Stimulated activated memory B cell treated with anti-CD40 and anti-IgM and Interleukin-4, amounts not matched to agents 10 μg/mL and 1 μg/mL and 100 μg/mL, for 72 hours (primary cell): ENCODE data around the gene TMEFF2.
"Not testable (repeated sequence)": the region's sequence is repeated elsewhere in the genome, so short reads cannot be mapped to it uniquely, and the experiment has no call there.

Experiments
- ATAC-seq: fragments of 150-1000 bp; cut with Tn5 transposase; 2 replicates; pipeline ENCODE4 v1.10.0; 2021
- H3K27ac Mint-ChIP-seq: one replicate; pipeline ENCODE4 v1.8.0; 2022; ENCODE audit warnings: mild to moderate bottlenecking, mixed read lengths
- H3K27me3 Mint-ChIP-seq: one replicate; pipeline ENCODE4 v1.8.0; 2022; ENCODE audit warnings: mixed read lengths
- H3K36me3 Mint-ChIP-seq: one replicate; pipeline ENCODE4 v1.8.0; 2022; ENCODE audit warnings: mixed read lengths
- H3K4me1 Mint-ChIP-seq: one replicate; pipeline ENCODE4 v1.8.0; 2022; ENCODE audit warnings: mixed read lengths
- H3K4me3 Mint-ChIP-seq: one replicate; pipeline ENCODE4 v1.8.0; 2022; ENCODE audit warnings: mild to moderate bottlenecking, moderate library complexity, mixed read lengths
- H3K9me3 Mint-ChIP-seq: one replicate; pipeline ENCODE4 v1.8.0; 2022; ENCODE audit warnings: mixed read lengths

TMEFF2 gene

DNA sequence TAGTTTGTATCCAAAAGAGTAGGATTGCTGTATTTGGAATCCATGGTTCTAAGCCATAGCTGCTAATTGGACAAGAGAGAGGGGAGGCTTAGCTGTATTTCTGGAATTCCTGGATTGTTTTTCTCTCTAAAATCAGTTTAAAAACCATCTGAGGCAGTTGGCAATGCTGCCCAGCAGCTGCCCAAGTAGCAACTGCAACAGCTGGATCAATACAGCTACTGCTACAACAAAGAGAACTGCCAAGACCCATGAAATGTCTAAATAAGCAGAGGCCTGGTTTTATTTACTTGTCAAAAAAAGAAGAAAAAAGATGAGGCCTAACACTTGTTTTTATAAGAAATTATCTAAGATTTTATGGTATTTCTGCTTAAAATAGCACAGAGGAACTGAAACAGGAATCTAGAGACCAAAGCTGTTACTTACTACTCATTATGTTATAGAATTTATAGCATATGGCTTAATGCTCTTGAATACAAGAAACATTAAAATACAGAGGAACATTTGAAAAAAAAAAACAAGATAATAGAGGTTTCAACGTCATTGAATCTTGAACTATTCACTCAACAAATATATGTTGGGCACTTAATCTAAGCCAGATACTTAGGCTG is 39.1 kb downstream of the TMEFF2 start:
- H3K27ac Mint-ChIP-seq = no peak overlapping the region
- H3K4me3 Mint-ChIP-seq = no peak overlapping the region
- H3K9me3 Mint-ChIP-seq = no peaks in the 10 kb centered on the region
- H3K27me3 Mint-ChIP-seq = no peaks in the 10 kb centered on the region
- H3K4me1 Mint-ChIP-seq = no peaks in the 10 kb centered on the region
- H3K36me3 Mint-ChIP-seq = no peaks in the 10 kb centered on the region
- ATAC-seq = no peak

DNA sequence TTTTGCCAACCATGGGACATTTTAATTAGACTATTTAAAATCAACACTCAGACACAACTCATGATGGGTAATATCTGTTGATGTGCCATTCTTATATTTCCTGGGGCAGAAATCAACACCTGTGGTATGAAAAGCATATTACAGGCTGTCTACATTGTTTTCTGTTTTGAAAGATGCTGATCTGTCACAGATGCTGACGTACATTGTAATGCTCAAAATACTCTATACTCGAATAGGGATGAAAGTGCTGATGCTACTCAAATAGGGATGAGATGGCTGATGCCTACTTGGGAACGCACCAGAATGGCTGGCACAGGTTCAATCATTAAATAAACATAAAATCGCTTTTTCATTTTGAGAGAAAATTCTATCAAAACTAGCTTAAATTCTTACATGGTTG is 41.2 kb downstream of the TMEFF2 start:
- ATAC-seq = no peak
- H3K36me3 Mint-ChIP-seq = no peaks in the 10 kb centered on the region
- H3K27me3 Mint-ChIP-seq = no peaks in the 10 kb centered on the region
- no peaks in the 10 kb centered on the region for H3K4me1 Mint-ChIP-seq
- no peaks in the 10 kb centered on the region for H3K9me3 Mint-ChIP-seq
- no peak overlapping the region for H3K27ac Mint-ChIP-seq
- H3K4me3 Mint-ChIP-seq = no peak overlapping the region

DNA sequence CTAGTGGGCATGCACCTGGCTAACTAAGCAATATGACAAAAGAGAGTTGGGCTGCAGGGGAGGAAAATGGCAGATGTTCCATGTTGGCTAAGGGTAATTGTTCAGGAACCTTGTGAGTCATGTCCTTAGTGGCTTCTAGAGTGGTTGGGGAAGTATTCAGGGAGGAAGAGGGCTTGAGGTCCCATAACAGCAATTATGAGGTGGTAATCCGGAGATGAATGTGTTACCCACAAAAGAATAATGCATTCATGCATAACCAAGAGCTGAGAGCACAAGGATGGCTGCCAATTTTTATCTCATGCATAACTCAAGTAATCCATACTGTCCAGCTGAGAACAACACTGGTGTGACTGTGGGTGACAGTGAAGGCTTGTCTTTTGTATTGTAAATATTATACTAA is 42.9 kb downstream of the TMEFF2 start:
- ATAC-seq = no peak
- no peaks in the 10 kb centered on the region for H3K36me3 Mint-ChIP-seq

DNA sequence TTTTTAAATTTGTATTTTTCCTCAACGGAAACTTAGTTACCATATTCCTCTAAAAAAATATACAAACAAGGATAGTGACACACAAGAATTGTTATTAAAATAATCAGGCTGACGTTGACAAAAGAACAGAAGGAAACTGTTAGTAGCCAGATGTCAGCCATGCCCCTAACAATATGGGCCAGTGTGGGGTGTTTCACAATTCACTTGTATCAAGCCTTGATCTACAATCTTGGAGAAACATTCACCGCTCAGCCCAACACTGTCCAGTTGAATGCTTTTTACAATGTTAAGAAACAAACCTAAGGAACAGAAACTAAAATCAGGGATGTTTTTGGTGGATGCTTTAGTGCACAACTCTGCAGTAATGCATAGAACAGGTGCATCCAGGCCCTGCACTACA is 44.6 kb downstream of the TMEFF2 start:
- Mint-ChIP-seq H3K27ac (no peak overlapping the region), H3K9me3 (no peaks in the 10 kb centered on the region), H3K27me3 (no peaks in the 10 kb centered on the region), H3K36me3 (no peaks in the 10 kb centered on the region), H3K4me1 (no peaks in the 10 kb centered on the region), H3K4me3 (no peak overlapping the region)
- no peak for ATAC-seq

More for the DNA sequence above, 42.9 kb downstream of the TMEFF2 start:
- Mint-ChIP-seq H3K27ac (no peak overlapping the region), H3K4me1 (no peaks in the 10 kb centered on the region), H3K4me3 (no peak overlapping the region), H3K9me3 (no peaks in the 10 kb centered on the region), H3K27me3 (no peaks in the 10 kb centered on the region)

DNA sequence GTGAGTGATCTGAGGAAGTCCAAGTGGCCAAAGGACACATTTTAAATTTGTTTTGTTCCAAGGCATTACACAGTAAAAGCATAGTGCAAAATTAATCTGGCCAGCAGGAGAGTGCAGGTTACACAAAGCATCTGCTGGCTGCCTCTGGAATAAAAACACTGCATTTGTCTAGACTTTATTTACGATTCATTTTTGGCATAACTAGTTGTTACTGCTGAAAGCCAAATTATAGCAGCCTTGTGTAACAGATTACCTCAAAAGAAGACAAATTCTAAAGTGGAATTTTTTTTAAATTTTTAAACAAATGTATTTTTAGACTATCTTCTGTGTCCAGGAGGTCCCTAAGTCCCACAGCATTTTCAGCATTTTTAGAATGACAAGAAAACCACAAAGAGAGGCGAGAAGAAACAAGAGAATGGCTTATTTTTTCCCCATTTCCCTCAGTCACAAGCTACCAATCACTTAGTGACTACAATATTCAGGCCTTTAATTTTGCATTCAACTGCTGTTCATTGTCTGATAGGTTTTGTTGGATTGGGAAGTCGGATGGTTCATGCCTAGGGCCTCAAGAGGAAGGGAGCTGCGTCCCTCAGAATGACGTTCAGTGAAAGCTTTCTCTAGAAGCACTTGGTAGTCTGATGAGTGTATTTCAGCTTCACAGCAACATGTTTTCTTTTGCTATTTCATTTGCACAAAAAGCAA is 46.0 kb downstream of the TMEFF2 start:
- no peaks in the 10 kb centered on the region for H3K27me3 Mint-ChIP-seq
- no peak overlapping the region for H3K4me3 Mint-ChIP-seq
- no peaks in the 10 kb centered on the region for H3K9me3 Mint-ChIP-seq
- no peak overlapping the region for H3K27ac Mint-ChIP-seq
- no peaks in the 10 kb centered on the region for H3K4me1 Mint-ChIP-seq
- ATAC-seq = no peak
- no peaks in the 10 kb centered on the region for H3K36me3 Mint-ChIP-seq

DNA sequence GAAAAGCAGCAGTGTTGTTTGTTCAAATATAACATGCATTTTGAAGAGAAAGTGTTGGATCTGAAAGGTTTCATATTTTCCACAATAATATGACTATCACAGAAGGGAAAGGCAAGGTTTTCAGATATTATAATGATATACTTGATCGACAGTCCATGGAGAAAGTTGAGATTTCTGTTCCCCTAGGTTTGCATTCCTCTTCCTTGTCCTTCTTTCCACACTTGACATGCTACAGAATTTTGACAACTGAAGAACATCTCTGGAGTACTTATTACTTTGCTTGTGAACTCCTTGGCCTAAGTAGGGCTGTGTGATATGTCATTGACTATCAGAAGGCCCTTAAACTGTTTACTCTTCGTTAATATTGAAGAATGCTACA is 46.5 kb downstream of the TMEFF2 start:
- Mint-ChIP-seq H3K9me3 (no peaks in the 10 kb centered on the region), H3K36me3 (no peaks in the 10 kb centered on the region), H3K4me3 (no peak overlapping the region), H3K27ac (no peak overlapping the region), H3K27me3 (no peaks in the 10 kb centered on the region), H3K4me1 (no peaks in the 10 kb centered on the region)
- no peak for ATAC-seq

DNA sequence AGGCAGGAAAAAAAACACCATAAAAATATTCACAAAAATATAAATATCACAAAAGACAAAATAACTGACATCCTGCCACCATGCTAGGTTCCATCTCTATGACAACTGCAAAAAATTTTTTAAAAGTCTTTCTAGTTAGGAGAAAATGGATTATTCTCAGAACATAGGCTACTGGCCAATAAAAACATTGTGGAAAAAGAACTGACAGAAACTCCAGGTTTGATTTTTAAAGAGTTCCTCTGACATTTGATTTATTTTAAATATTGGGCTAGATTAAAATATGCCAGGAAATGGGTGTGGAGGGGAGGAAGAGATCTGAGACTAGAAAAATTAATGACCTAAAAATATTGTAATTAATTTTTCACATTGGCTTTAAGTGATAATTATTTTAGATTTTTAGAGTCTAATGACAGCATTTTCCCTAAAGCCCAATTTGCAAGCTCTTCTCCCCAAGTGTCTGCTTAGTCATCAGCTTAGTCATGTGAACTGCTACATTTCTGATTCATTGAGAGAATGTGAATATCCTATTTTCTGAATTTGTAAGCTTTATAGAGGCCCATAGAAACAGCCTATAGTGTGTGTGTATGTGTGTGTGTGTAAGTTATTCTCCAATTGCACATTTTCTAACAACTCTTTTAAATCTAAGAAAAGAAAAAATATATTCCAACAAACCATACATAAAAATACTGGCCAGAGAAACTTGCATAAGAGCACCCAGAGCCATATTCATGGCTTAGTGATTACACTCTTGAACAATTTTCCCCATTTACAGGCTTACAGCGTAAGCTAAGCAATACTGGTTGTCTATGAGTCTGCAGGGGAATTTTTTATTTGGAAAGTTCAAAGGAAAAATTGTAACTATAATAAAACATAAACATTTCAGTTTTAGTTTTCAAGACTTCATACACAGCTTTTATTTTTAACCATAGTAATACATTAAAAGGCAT is 48.4 kb downstream of the TMEFF2 start:
- no peaks in the 10 kb centered on the region for H3K27me3 Mint-ChIP-seq
- ATAC-seq = no peak
- no peaks in the 10 kb centered on the region for H3K9me3 Mint-ChIP-seq
- no peak overlapping the region for H3K4me3 Mint-ChIP-seq
- no peak overlapping the region for H3K27ac Mint-ChIP-seq
- no peaks in the 10 kb centered on the region for H3K4me1 Mint-ChIP-seq
- H3K36me3 Mint-ChIP-seq = no peaks in the 10 kb centered on the region

DNA sequence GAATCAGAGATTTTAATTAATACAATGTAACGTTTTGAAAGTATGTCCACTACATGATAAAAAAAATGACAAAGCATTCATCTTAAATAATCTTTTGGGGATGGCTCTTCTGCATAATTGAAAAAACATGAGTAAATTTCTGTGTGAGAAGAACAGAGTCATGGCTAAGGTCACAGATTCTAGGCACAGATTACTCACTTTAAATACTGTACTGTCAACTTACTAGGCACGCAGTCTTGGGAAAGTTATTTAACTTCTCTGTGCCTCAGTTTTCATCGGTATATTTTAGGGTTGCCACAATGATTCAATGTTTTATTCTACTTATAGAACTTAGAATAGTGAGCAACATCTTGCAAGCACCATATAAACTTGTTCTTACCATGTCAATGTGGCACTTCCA is 49.2 kb downstream of the TMEFF2 start:
- no peaks in the 10 kb centered on the region for H3K9me3 Mint-ChIP-seq
- H3K27me3 Mint-ChIP-seq = peaks cover 8% of the 10 kb centered on the region
- no peak overlapping the region for H3K27ac Mint-ChIP-seq
- no peaks in the 10 kb centered on the region for H3K36me3 Mint-ChIP-seq
- H3K4me1 Mint-ChIP-seq = no peaks in the 10 kb centered on the region
- H3K4me3 Mint-ChIP-seq = no peak overlapping the region
- ATAC-seq = no peak

DNA sequence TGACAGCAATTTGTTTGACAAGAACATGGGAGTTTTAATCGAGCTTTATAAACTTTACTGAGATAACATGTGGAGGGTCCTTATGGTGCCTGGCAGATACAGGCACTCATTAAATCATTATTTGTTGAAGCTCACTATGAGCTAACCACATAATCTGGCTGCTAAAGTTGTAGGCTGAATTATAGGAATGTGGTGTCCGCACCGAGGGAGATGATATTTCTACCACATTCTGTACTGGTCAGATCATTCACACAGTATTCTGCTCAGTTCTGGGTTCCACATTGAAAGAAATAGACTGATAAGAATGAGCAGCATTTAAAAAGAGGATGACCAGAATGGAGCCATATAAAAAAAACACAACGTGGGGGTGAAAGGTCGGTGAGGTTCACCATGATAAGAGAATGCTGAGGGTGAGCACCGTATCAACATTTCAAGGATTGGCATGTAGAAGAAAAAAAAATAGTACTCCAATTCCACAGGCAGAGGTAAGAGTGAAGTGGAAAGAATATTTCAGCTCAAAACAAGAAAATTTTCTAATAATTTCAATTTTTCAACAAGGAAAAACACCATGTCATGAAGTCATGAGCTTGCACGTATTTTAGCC is 54.4 kb downstream of the TMEFF2 start:
- no peaks in the 10 kb centered on the region for H3K36me3 Mint-ChIP-seq
- H3K27me3 Mint-ChIP-seq = peaks cover 21% of the 10 kb centered on the region
- no peak overlapping the region for H3K4me3 Mint-ChIP-seq
- no peaks in the 10 kb centered on the region for H3K9me3 Mint-ChIP-seq
- ATAC-seq = no peak
- H3K4me1 Mint-ChIP-seq = no peaks in the 10 kb centered on the region
- no peak overlapping the region for H3K27ac Mint-ChIP-seq

DNA sequence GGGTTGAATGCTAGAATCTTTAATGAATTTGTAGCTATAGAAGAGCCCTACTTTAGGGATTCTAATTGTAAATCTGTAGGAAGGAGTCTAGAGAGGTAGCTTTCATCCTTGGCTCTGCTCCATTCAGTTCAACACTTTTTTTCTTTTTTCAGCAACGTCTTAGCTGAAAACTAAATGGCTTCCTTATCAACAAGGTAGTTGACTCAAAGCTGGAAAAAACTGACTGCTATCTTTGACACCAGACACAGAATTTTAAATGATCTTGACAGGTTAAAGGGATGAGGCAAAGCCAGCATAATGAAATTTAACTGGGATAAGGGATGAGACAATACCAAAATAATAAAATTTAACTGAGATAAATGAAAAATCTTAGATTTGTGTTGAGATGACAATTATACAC is 54.9 kb downstream of the TMEFF2 start:
- Mint-ChIP-seq H3K4me3 (no peak overlapping the region), H3K27me3 (peaks cover 21% of the 10 kb centered on the region), H3K36me3 (no peaks in the 10 kb centered on the region), H3K27ac (no peak overlapping the region), H3K9me3 (no peaks in the 10 kb centered on the region), H3K4me1 (no peaks in the 10 kb centered on the region)
- no peak for ATAC-seq

DNA sequence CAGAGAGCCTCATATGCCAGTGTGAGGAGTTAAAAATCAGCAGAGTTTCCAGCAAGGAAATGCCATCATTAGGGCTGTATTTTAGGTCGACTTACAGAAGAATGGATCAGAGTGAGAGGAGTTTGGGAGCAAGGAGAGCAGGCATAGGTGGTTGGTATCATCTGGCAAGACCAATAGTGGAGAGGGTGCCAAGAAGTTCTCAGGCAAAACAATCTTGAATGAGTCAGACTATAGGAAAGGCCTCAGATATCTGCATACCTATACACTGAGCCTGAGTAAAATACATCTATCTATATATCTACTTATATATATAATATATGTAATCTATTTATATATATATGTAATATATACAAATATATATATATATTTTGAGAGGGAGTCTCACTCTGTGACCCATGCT is 57.3 kb downstream of the TMEFF2 start:
- Mint-ChIP-seq H3K36me3 (no peaks in the 10 kb centered on the region), H3K9me3 (no peaks in the 10 kb centered on the region), H3K4me1 (no peaks in the 10 kb centered on the region), H3K27ac (no peak overlapping the region), H3K27me3 (peaks cover 21% of the 10 kb centered on the region), H3K4me3 (no peak overlapping the region)
- ATAC-seq = no peak

DNA sequence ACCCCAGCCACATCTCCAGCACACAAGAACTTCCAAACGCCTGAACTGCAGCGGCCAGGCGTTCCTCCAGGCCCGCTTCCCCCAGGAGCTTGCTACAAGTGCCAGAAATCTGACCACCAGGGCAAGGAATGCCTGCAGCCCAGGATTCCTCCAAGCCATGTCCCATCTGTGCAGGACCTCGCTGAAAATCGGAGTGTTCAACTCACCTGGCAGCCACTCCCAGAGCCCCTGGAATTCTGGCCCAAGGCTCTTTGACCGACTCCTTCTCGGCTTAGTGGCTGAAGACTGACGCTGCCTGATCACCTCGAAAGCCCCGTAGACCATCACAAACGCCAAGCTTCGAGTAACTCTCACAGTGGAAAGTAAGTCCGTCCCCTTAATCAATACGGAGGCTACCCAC is 62.1 kb downstream of the TMEFF2 start:
- not testable (repeated sequence) for ATAC-seq, H3K27ac Mint-ChIP-seq

DNA sequence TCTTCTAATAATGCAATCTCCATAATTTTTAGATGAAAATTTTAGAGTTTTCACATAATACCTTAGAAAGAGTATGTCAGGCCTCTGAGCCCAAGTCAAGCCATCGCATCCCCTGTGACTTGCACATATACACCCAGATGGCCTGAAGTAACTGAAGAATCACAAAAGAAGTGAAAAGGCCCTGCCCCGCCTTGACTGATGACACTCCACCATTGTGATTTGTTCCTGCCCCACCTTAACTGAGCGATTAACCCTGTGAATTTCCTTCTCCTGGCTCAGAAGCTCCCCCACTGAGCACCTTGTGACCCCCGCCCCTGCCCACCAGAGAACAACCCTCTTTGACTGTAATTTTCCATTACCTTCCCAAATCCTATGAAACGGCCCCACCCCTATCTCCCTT is 64.4 kb downstream of the TMEFF2 start:
- H3K4me1 Mint-ChIP-seq, H3K27me3 Mint-ChIP-seq, H3K27ac Mint-ChIP-seq, H3K9me3 Mint-ChIP-seq, ATAC-seq, H3K4me3 Mint-ChIP-seq, H3K36me3 Mint-ChIP-seq: not testable (repeated sequence)

More for the DNA sequence above, 62.1 kb downstream of the TMEFF2 start:
- H3K9me3 Mint-ChIP-seq, H3K4me3 Mint-ChIP-seq, H3K4me1 Mint-ChIP-seq, H3K36me3 Mint-ChIP-seq: not testable (repeated sequence)
- H3K27me3 Mint-ChIP-seq = peaks cover 16% of the 10 kb centered on the region

DNA sequence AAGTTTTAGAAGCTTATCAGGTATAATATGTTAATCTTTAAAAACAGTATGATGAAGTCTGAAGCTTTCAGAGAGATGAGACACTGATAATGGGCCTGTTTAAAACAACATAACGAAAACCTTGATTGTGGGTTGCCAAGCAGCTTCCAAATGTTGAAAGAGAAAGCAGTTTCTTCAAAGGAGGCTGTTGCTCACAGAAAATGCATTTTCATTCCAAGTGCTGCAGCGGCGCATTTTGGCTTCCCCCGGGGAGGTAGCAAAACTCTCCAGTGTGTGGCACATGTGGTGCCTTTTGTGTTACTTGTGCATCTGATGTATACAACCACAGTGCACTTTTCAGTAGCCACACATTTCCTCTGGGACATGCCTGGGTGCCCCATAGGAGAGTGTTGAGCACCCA is 66.1 kb downstream of the TMEFF2 start:
- no peak for ATAC-seq
- Mint-ChIP-seq H3K36me3 (no peaks in the 10 kb centered on the region), H3K27ac (no peak overlapping the region), H3K9me3 (no peaks in the 10 kb centered on the region), H3K4me3 (no peak overlapping the region), H3K4me1 (no peaks in the 10 kb centered on the region), H3K27me3 (peaks cover 10% of the 10 kb centered on the region)

DNA sequence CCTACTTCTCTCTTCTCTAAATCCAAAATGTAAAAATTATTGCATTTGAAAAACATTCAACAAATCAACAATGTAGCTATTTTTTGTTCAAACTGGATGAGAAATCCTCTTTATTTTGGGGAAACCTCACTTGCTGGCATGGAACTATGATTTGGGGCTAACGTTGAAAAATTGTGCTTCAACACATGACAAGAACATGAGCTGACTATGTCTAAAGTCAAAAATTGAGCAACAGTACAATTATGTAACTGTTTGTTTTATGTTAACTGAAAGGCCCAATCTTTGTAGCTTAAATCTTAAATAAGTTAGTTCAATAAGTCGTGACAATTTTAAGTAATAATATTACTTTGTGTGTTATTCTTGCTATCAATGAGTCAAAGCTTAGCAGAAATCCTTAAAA is 67.3 kb downstream of the TMEFF2 start:
- H3K9me3 Mint-ChIP-seq = no peaks in the 10 kb centered on the region
- no peak for ATAC-seq
- H3K27ac Mint-ChIP-seq = no peak overlapping the region
- H3K36me3 Mint-ChIP-seq = no peaks in the 10 kb centered on the region
- peaks cover 10% of the 10 kb centered on the region for H3K27me3 Mint-ChIP-seq
- no peaks in the 10 kb centered on the region for H3K4me1 Mint-ChIP-seq
- no peak overlapping the region for H3K4me3 Mint-ChIP-seq
